Stimulated activated CD4-positive, alpha-beta T cell treated with anti-CD3 and anti-CD28 coated beads, Interleukin-4, amount 100 ng/mL, for 48 hours (primary cell): Measurements from ENCODE around the gene HYOU1.
"Not testable (repeated sequence)": the region's sequence is repeated elsewhere in the genome, so short reads cannot be mapped to it uniquely, and the experiment has no call there.

Experiments used
- DNase-seq, 2 donors: peaks; one replicate each; pipeline ENCODE4 v3.0.0-alpha.2; 2020; ENCODE audit warnings: low read depth in 2 of 2

Gene HYOU1

GRCh38 chr11:119046489-119046888 is 10.5 kb downstream of the HYOU1 start:
- no peak for DNase-seq

GRCh38 chr11:119044708-119045107 is 12.3 kb downstream of the HYOU1 start:
- DNase-seq: no peak

DNA sequence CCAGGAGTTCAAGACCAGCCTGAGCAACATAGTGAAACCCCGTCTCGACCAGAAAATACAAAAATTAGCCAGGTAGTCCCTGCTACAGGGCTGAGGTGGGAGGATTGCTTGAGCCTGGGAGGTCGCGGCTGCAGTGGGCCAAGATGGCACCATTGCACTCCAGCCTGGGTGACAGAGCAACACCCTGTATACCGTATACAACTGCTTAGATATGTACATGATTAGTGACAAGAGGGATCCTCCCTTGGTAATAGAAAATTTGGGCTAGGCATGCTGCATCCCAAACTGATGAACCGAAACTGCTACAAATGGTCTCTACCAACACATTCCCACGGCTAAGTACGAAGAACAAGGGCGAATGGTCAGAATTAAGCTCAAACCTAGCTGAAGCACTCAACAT is 14.1 kb downstream of the HYOU1 start:
- no peak for DNase-seq

DNA sequence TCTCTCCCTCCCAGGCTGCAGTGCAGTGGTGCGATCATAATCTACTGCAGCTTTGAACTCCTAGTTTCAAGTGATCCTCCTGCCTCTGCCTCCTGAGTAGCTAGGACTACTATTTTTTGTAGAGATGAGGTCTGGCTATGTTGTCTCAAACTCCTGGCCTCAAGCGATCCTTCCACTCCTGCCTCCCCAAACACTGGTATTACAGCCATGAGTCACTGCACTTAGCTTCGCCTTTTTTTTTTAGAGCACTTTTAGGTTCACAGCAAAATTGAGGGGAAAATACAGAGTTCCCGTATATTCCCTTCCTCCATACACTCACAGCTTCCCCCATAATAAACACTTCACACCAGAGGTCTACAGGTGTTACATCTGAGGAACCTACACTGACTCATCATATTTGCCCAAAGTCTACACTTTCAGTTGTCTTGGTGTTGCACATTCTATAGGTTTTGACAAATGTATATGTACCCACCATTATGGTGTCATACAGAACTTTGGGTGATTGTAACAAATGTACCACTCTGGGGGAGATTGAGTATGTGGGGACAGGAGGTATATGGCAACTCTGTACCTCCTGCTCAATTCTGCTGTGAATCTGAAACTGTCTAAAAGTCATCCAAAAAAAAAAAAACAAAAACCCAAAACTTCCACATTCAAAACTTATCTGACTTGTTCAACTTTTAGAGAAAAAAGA is 15.0 kb downstream of the HYOU1 start:
- no peak for DNase-seq

DNA sequence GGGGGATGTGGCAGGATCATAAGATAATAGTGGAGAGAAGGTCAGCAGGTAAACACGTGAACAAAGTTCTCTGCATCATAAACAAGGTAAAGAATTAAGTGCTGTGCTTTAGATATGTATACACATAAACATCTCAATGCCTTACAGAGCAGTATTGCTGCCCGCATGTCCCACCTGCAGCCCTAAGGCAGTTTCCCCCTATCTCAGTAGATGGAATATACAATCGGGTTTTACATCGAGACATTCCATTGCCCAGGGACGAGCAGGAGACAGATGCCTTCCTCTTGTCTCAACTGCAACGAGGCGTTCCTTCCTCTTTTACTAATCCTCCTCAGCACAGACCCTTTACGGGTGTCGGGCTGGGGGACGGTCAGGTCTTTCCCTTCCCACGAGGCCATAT is 17.5 kb downstream of the HYOU1 start:
- not testable (repeated sequence) for DNase-seq

GRCh38 chr11:119038884-119039283 is 18.1 kb downstream of the HYOU1 start:
- no peak for DNase-seq

DNA sequence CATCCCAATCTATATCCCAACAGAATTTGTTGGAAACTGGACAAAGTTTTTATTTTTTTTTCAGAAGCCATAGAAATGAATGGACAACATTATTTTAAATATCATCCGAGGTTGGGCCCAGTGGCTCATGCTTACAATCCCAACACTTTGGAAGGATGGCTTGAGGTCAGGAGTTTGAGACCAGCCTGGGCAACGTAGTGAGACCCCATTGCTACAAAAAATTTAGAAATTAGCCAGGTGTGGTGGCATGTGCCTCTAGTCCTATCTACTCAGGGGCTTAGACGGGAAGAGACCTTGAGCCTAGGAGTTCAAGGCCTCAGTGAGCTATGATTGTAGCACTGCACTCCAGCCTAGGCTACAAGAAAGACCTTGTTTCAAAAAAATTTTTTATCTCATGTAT is 22.2 kb downstream of the HYOU1 start:
- no peak for DNase-seq

GRCh38 chr11:119033421-119033820 is 23.6 kb downstream of the HYOU1 start:
- DNase-seq: not testable (repeated sequence)

DNA sequence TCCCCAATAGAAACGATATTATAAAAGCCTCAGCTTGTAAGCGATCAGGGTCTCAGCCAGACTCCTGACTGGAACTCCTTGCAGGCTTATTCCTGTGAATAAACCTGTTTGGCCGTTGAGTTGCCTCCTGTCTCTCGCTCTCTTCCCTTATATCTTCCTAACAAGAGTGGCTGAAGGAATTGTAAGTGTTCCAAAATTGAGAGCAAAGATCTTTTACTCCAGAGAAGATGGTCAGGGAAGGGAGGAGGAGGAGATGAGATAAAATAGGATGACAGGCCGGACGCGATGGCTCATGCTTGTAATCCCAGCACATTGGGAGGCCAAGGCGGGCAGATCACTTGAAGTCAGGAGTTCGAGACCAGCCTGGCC is 25.1 kb downstream of the HYOU1 start:
- no peak for DNase-seq

DNA sequence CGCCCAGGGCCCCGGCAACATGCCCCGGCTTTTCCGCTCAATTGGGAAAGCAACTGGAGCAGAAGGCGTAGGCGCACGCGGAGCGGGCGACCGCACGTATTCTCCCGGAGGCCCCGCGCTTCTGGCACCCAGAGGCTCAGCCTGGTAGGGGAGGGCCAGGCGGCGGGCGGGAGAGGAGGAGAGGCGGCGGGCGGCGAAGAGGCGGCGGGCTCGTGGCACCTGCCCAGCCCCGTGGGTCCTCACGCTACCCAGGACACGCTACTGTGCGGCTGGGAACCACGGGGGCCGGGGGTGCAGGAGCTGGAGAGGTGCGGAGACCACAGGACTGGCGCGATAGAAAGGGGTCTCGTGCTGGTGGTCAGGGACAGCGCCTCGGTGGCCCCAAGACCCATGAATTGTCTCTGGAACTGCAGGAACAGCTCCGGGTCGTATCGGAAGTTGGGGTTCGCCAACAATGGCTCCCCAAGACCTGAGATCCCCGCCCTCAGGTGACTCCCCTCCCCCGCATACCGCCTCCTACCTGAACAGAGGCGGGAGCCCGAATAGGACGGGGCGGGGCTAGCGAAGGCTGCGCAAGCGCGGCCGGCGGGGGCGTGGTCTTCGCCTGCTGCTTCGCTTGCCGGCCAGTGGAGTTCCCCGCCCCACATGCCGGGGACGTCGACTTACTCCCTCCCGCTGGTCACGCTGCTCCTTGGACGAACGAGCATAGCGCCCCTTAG is 26.5 kb downstream of the HYOU1 start, which contains the start of gene SLC37A4:
SLC37A4 (minus strand) TSS at position 549 of the 719 bp plus-strand sequence.
- peak; percentile 97 to 99 for DNase-seq

GRCh38 chr11:119030029-119030328 is 27.0 kb downstream of the HYOU1 start:
- DNase-seq: peak in 1 of 2 donors; percentile 15

DNA sequence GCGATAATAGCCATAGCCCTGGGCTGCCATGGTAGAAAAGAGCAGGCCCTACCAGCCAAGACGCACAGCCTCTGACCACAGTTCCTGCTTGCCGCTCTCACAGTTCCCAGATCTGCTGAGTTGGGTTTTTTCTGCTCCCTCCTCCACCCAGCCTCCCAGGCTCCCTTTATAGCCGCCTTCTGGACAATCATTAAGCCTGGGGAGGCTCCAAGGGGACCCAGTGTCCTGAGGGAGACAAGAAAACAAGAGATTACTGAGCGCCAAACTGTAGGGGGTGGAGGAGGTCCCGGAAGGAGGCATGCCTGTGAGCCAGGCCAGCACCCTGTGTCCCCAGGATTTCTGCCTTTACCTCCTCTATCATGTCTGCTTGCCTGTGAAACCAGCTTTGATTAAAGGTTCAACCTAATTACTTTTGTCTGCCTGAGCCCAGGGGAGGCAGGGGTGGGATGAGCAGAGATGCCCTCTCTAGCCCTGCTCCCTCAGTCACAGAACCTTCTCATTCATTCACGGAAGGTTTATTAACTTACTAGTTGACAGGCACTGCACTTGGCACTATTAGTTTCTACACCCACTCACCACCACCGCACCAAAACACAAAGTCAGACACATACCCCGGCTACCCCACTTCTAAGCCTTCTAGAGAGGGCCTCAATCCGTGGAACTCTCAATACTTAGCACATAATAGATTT is 27.5 kb downstream of the HYOU1 start:
- no peak for DNase-seq

- no peak for DNase-seq
These were observed 28.0 kb downstream of the HYOU1 start for GRCh38 chr11:119029069-119029339.

GRCh38 chr11:119028346-119029068 is 28.5 kb downstream of the HYOU1 start:
- no peak for DNase-seq

GRCh38 chr11:119027561-119028345 is 29.3 kb downstream of the HYOU1 start:
- no peak for DNase-seq

GRCh38 chr11:119026970-119027369 is 30.0 kb downstream of the HYOU1 start:
- DNase-seq: no peak

DNA sequence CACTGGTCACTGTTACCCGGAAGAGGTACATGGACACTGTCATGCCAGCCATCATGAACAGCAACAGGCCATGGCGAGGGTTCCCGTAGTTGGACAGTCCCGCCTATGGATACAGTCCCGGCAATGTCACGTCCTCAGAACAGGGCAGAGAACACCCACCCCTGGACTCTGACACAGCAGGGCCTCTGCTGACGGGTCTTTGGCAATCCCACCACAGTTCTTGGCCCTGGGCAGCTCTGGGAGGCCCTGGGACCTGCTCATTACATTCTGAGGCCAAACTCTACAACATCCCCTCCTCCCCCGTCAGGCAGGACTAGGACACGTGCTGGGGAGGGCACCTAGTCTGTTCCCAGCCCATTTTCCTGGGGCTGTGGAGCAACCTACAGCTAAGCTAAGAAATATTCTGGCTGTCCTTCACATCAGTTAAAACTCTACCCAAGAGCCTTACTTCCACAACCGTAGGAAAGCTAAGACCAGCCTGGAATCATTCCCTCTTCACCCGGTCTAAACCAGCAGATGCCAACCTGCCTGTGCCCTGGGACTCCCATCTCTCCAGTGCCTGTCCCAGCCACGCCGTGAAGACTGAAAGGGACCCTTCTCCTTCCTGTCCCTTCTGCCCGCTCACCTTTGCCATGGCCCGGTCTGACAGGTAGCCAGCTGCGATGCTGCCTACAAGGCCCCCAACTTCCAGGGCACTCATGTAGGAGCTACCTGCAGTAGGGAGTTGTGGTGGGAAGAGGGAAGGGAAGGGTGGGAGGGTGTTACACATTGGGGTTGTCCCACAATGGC is 30.8 kb downstream of the HYOU1 start:
- no peak for DNase-seq

DNA sequence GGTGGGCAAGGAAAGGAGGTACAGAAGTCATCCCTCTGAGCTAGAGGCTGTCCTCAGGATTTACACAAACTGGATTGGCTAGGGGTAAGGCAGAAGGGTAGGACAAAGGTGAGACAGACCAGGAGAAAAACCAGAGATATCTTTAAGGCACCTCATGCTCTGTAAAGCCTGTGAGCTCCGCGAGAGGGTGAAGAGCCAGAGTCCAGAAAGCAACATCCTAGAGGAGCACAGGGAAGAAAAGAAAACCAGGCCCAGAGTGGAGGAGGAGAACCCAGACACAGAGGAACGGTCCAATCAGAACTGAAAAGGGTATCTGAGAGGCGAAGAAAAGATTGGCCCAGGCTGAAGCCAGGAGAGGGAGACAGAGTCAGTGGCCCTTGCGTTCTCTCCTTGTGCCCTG is 31.5 kb downstream of the HYOU1 start:
- no peak for DNase-seq

- DNase-seq: no peak
These were observed 31.9 kb downstream of the HYOU1 start for GRCh38 chr11:119025099-119025473.

- no peak for DNase-seq
These were observed 32.4 kb downstream of the HYOU1 start for GRCh38 chr11:119024430-119025098.

GRCh38 chr11:119023741-119024140 is 33.3 kb downstream of the HYOU1 start:
- DNase-seq: no peak
